Measurements from ENCODE around the gene WDR46.

DNA sequence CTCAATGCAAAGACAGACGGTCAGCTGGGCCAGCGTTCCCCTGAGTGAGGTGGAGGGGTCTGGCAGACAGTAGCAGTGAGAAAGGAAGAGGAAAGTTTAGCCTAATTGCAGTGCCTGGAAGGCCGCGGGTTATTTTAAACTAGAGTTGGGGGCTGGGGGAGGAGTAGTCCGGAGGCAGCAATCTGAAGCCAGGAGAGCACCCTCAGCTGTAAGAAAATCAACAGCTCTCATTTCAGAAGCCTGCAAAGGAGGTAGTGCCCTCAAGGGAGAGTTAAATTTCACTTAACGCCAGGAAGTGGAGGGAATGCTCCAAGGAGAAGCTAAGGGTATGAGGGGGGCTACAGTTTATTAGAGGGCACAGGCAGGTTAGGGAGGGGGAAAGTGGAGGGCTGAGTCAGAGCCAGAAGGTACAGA lies 53.8 kb downstream of the WDR46 start:
- TF ChIP-seq EZH2 (IDR thresholded peaks at IDR 0.05) (no peak), EZH2phosphoT487 (IDR thresholded peaks at IDR 0.05) (no peak)
- TF ChIP-seq, protein P1, sequence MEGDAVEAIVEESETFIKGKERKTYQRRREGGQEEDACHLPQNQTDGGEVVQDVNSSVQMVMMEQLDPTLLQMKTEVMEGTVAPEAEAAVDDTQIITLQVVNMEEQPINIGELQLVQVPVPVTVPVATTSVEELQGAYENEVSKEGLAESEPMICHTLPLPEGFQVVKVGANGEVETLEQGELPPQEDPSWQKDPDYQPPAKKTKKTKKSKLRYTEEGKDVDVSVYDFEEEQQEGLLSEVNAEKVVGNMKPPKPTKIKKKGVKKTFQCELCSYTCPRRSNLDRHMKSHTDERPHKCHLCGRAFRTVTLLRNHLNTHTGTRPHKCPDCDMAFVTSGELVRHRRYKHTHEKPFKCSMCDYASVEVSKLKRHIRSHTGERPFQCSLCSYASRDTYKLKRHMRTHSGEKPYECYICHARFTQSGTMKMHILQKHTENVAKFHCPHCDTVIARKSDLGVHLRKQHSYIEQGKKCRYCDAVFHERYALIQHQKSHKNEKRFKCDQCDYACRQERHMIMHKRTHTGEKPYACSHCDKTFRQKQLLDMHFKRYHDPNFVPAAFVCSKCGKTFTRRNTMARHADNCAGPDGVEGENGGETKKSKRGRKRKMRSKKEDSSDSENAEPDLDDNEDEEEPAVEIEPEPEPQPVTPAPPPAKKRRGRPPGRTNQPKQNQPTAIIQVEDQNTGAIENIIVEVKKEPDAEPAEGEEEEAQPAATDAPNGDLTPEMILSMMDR (IDR thresholded peaks at IDR 0.05), result no peak

Data from neural progenitor cell (in vitro differentiated cells).